Omental fat pad (tissue), 4 donors: Measurements from ENCODE around the gene AKR1B15. TPM values are rescaled to one million over a fixed set of nuclear protein-coding genes. Genes with fewer than 3 reads are reported as not detected.

Experiments
- ATAC-seq: fragments of 150-250 bp; one replicate; pipeline ENCODE4 v1.9.1; 2016; ENCODE audit warnings: mild to moderate bottlenecking, moderate library complexity; ENCODE audit not compliant: low FRiP score
- DNase-seq: peaks from one replicate; pipeline ENCODE4 v3.0.0-alpha.2; 2019; ENCODE audit warnings: low spot score
- CTCF ChIP-seq, 3 donors: fragments of 450-650 bp; IDR thresholded peaks; one replicate each; pipeline ENCODE4 v1.5.1; 2016 to 2017; ENCODE audit warnings: antibody characterized with exemption in 3 of 3, mild to moderate bottlenecking in 3 of 3, moderate library complexity in 2 of 3
- total RNA-seq, 4 donors: library from RNA; depleted of rRNA; stranded (reverse); fragments of >200 nt; gene quantifications; one replicate each; pipeline ENCODE4 v1.1.0, GENCODE V29; 2016

AKR1B15 gene
- total RNA-seq, 4 donors from 2014 or later: not detected

GRCh38 chr7:134619627-134620331 is 70.9 kb downstream of the AKR1B15 start:
- DNase-seq (no peak), ATAC-seq (no peak)
- no peak for TF ChIP-seq CTCF (IDR thresholded peaks at IDR 0.05)

DNA sequence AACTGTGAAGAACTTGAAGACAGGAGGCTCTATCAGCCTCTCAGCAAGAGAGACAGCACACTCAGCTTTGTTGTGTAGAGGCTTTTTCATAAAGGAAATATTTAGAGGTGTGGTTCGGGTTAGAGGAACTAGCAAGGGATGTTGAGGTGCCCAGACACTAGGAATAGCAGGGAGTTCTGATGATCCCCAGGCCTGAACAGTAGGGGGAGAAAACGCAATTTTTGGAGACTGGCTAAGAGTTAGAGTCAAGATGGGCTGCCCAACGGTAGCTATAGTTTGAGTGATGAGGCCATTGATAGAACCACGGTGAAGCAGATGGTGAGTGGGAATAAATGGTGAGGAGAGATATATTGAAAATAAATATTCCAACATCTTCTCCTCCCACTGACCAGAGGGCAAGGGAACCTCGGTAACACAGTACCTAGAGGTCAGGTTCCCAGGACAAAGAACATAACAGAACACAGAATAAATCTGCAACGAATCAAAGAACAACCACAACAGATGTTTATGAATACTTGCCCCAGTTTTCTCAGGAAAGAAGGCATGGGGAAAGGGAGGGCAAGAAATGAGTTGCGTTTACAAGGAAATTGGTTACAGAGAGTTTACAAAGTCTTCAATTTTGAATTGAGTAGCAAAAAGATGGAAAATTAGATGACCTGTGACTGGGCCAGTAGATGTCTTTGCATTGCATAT is 73.5 kb downstream of the AKR1B15 start:
- no peak for ATAC-seq

GRCh38 chr7:134623193-134623592 is 74.3 kb downstream of the AKR1B15 start:
- ATAC-seq: no peak
- no peak for TF ChIP-seq CTCF (IDR thresholded peaks at IDR 0.05)
- no peak for DNase-seq

More for the DNA sequence above, 73.5 kb downstream of the AKR1B15 start:
- no peak for TF ChIP-seq CTCF (IDR thresholded peaks at IDR 0.05)
- DNase-seq: no peak

DNA sequence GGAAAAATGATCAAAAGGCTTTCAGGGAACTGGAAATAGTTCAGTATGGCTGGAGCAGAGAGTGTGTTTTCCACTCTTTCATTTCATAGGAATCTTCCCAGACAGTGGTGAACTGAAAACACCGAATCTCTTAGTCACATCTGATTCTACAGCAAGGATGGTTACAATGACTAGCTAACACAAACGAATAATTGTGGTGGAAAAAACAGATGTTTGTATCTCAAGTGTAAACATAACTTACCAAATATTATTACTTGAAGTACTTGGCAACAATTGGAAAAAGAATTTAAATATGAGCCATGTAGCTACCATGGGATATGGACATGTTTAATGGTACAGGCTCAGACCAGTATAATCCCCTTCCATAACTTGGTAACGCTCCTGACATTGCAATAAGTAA is 76.6 kb downstream of the AKR1B15 start:
- TF ChIP-seq CTCF (IDR thresholded peaks at IDR 0.05): no peak
- no peak for ATAC-seq
- no peak for DNase-seq

DNA sequence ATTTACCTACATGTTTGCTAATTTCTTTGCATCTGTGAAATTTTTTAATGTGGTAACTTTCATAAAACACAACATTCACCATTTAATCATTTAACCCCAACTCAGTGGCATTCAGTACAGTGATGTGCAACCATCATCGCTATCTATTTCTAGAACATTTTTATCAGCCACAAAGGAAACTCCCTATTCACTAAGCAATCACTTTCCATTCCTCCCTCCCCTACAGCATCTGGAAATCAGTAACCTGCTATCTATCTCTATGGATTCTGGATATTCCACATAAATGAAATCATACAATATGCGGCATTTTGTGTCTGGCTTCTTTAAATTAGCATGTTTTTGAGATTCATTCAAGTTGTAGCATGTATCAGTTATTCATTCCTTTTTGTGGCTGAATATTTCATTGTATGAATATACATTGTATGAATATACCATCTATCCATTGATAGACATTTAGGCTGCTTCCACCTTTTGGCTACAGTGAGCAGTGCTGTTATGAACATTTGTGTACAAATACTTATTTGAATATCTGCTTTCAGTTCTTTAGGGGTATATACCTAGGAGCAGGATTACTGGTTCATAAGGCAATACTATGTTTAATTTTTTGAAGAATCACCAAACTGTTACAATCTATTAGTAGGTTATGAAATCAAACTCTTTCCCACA is 78.3 kb downstream of the AKR1B15 start:
- TF ChIP-seq CTCF (IDR thresholded peaks at IDR 0.05): no peak
- no peak for ATAC-seq
- DNase-seq: no peak

DNA sequence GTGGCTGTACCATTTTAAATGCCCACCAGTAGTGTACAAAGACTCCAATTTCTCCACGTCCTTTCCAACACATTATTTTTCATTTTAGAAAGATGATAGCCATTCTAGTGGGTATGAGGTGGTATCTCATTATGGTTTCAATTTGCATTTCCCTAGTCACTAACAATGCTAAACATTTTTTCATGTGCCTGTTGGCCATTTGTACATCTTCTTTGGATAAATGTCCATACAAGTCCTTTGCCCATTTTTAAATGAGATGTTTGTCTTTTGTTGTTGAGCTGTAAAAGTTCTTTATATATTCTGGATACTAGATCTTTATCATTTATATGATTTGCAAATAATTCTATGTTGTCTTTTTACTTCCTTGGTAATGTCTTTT is 78.9 kb downstream of the AKR1B15 start:
- ATAC-seq (no peak), DNase-seq (no peak)
- TF ChIP-seq CTCF (IDR thresholded peaks at IDR 0.05): no peak
